Activated effector memory CD4-positive, alpha-beta T cell treated with anti-CD3 and anti-CD28 coated beads, Interleukin-2, amount 50 U/mL, for 16 hours (primary cell): ENCODE data around the gene CLDN16.

ENCODE experiments used
- DNase-seq: peaks from one replicate; pipeline ENCODE4 v3.0.0-alpha.2; 2020

Gene CLDN16

DNA sequence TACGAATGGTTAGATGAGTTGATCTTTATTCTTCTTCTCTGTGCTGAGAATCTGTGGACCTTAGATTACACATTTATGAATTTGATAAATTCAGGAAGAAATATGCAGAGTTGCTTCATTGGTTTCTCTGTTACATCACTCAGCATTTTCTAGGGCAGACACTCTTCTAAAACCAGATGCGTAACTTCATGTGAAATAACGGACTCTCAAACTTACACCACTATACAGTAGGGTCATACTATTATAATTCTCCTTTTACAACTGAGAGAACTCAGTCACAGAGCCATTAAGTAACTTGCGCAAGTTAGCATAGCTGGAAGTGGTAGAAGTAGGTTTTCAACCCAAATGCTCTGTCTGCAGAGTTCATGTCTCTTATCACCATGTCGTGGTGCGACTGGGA, 56.0 kb downstream of the CLDN16 start:
- no peak for DNase-seq

DNA sequence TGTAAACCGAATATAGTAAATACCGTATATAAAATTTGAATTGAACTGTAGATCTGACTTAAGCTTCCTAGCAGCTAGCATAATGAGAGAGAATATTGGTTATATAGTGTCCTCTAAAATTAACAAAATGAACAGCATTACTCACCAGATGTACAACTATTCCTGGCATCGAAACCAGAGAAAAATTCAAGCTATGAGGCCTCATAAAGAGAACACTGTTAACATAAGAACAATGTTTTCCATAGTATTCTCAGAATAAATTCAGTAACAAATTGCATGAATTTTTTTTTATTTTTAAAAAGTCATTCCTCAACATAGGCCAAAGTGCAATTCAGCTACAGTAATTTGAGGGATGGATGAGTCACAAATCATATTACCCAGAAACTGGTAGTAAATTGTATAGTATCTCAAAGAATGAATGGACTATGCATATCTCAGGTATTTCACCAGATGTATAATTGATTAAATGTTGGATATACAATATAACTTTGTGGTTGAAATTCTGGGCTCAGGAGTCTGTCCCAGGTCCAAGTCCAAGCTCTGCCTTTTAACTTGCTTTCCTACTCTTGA, 56.7 kb downstream of the CLDN16 start:
- no peak for DNase-seq

GRCh38 chr3:190446573-190447279, 58.8 kb downstream of the CLDN16 start:
- DNase-seq: no peak

DNA sequence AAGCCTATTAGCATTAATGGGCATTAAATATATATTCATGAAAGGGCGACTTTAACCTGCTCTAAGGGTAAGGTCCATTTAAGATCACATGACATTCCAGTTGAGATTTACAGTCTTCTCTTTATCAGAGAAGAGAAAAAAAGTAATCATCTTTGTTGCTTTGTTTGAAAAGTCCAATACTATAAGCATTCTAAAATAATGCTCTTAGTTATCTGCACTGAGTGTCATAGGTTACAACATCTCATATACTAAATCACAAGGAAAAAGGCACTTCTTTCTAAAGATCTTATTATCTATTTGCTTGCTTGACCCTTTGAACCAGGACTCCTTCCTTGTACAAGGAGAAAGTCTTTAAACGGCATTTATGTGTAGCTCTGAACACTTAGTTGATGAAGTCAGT, 60.3 kb downstream of the CLDN16 start:
- no peak for DNase-seq

- no peak for DNase-seq
Observed at GRCh38 chr3:190449801-190450200, 61.8 kb downstream of the CLDN16 start, which contains the start of gene TMEM207. TMEM207 (minus strand) TSS chr3:190449901; CDS start chr3:190449809, 92 bp downstream.

GRCh38 chr3:190455828-190456227, 67.9 kb downstream of the CLDN16 start:
- no peak for DNase-seq

- DNase-seq: no peak
Observed at GRCh38 chr3:190456770-190457169, 68.8 kb downstream of the CLDN16 start.

DNA sequence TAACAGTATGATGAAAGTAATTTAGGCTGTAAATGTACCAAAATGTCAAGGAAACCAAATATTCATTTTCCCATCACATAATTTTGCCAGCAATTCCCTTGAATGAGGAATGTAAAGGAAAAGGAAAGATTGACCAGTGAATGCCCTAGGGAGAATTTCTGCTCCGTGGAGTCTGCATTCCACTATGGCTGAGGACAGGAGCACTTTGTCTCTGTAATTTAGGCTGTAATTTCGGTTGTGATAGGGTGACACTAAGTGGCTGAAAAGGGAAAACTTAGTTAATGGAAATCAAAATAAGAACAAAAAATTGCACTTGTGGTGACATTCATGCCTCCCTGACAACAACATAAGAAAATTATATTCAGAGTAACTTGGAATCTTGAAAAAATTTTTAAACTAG, 70.1 kb downstream of the CLDN16 start:
- DNase-seq: no peak
